ENCODE results near the gene MGMT. TPM values are rescaled to one million over a fixed set of nuclear protein-coding genes. Genes with fewer than 3 reads are reported as not detected.

The MGMT gene
- total RNA-seq, 2 donors from 2014 or later, result 18.7 to 22.4 TPM

GRCh38 chr10:129546106-129546505 lies 79.1 kb downstream of the MGMT start:
- Mint-ChIP-seq H3K36me3 (ENCODE audit: low read depth) (peaks cover 9% of the 10 kb centered on the region), H3K4me3 (no peak overlapping the region), H3K4me1 (no peaks in the 10 kb centered on the region), H3K27me3 (no peaks in the 10 kb centered on the region), H3K9me3 (no peaks in the 10 kb centered on the region), H3K27ac (no peak overlapping the region)
- no peak for ATAC-seq (replicated peaks)

DNA sequence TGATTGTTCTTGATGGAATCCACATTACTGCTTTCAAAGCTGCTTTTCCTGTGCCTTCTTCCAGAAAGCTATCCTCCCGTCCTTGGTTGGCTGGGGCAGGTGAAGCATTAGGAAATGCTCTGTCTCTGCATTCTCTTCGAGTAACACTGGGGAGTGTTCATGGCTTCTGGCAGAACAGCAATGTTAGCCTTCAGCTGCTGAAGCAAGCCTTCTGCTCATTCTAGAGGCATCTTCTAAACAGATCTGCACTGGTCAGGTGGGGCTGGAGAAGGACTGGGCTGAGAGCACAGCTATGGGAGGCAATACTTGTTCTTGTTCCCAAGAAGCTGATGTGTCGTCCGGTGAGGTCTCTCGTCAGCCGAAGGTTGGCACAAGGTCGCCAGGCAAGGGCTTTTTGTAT lies 80.6 kb downstream of the MGMT start:
- Mint-ChIP-seq H3K4me1 (no peaks in the 10 kb centered on the region), H3K9me3 (no peaks in the 10 kb centered on the region), H3K27me3 (no peaks in the 10 kb centered on the region), H3K36me3 (ENCODE audit: low read depth) (peaks cover 17% of the 10 kb centered on the region), H3K27ac (no peak overlapping the region), H3K4me3 (no peak overlapping the region)
- ATAC-seq (replicated peaks), result no peak

- Mint-ChIP-seq H3K36me3 (ENCODE audit: low read depth) (peaks cover 17% of the 10 kb centered on the region), H3K27ac (no peak overlapping the region), H3K4me3 (no peak overlapping the region), H3K9me3 (no peaks in the 10 kb centered on the region), H3K4me1 (no peaks in the 10 kb centered on the region), H3K27me3 (no peaks in the 10 kb centered on the region)
- no peak for ATAC-seq (replicated peaks)
Measured at GRCh38 chr10:129548600-129548999, 81.6 kb downstream of the MGMT start.

GRCh38 chr10:129550076-129550475 lies 83.0 kb downstream of the MGMT start:
- no peaks in the 10 kb centered on the region for H3K4me1 Mint-ChIP-seq
- ATAC-seq (replicated peaks), result no peak
- H3K27me3 Mint-ChIP-seq, result no peaks in the 10 kb centered on the region
- no peak overlapping the region for H3K4me3 Mint-ChIP-seq
- H3K36me3 Mint-ChIP-seq (ENCODE audit: low read depth), result peaks cover 17% of the 10 kb centered on the region
- no peak overlapping the region for H3K27ac Mint-ChIP-seq
- no peaks in the 10 kb centered on the region for H3K9me3 Mint-ChIP-seq

DNA sequence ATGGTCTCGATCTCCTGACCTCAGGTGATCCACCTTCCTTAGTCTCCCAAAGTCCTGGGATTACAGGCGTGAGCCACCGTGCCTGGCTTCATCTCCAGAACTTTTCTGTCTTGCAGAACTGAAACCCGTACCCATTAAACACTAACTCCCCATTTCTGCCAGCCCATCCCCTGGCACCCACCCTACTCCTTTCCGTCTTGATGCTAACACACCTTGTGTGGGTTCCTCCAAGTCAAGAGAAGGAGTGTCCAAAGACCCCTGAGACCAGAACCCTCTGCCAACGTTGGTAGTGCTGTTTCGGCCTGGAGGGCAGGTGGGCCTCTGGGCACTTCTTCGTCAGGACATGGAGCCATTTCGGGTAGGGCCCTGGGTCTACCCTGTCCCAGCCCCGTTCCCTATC lies 83.6 kb downstream of the MGMT start:
- H3K36me3 Mint-ChIP-seq (ENCODE audit: low read depth), result peaks cover 17% of the 10 kb centered on the region
- no peaks in the 10 kb centered on the region for H3K27me3 Mint-ChIP-seq
- H3K4me1 Mint-ChIP-seq, result no peaks in the 10 kb centered on the region
- no peak for ATAC-seq (replicated peaks)
- H3K4me3 Mint-ChIP-seq, result no peak overlapping the region
- H3K27ac Mint-ChIP-seq, result no peak overlapping the region
- H3K9me3 Mint-ChIP-seq, result no peaks in the 10 kb centered on the region

DNA sequence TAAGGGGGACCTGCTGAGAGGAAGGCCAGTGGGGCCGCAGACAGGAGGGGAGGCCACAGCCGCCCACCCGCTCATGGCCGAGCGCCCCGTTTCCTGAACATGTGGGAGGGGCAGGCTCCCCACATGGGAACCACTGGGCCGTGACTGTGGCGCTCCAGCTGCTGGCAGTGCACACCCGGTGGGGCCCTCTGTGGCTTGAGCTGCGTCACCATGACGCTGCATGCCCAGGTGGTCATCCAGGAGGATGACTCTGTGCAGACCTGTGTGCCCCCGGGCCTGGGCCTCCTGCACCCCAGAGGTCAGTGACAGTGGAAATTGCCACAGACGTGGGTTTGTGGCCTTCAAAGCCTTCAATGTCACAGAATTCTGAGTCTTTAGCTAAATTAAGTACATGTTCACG lies 85.1 kb downstream of the MGMT start:
- no peaks in the 10 kb centered on the region for H3K27me3 Mint-ChIP-seq
- no peaks in the 10 kb centered on the region for H3K4me1 Mint-ChIP-seq
- ATAC-seq (replicated peaks), result no peak
- no peak overlapping the region for H3K27ac Mint-ChIP-seq
- H3K4me3 Mint-ChIP-seq, result no peak overlapping the region
- peaks cover 17% of the 10 kb centered on the region for H3K36me3 Mint-ChIP-seq (ENCODE audit: low read depth)
- H3K9me3 Mint-ChIP-seq, result peaks cover 2% of the 10 kb centered on the region

DNA sequence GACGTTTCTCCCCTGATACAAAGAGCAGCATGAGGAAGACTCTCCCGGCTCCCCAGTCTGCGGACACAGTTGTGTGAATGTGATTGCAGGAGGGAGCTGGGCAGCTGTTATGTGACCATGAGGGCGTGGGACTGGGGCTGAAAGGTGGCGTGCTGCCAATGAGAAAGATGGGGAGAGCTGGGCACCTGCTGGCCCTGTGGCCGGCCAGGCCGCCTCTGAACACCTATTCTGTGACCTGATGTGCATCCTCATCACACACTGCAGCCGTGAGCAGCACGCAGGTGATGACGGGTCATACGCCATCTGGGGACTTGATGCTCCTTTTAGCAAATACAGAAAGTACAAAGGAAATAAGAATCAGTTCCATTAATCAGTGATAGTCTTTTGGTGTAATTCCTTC lies 86.9 kb downstream of the MGMT start:
- no peak for ATAC-seq (replicated peaks)
- peaks cover 17% of the 10 kb centered on the region for H3K36me3 Mint-ChIP-seq (ENCODE audit: low read depth)
- no peak overlapping the region for H3K4me3 Mint-ChIP-seq

GRCh38 chr10:129556316-129556715 lies 89.3 kb downstream of the MGMT start:
- Mint-ChIP-seq H3K27ac (no peak overlapping the region), H3K27me3 (no peaks in the 10 kb centered on the region), H3K9me3 (peaks cover 4% of the 10 kb centered on the region), H3K4me1 (no peaks in the 10 kb centered on the region), H3K4me3 (no peak overlapping the region), H3K36me3 (ENCODE audit: low read depth) (peaks cover 12% of the 10 kb centered on the region)
- ATAC-seq (replicated peaks), result no peak

More for the DNA sequence above, 86.9 kb downstream of the MGMT start:
- no peaks in the 10 kb centered on the region for H3K27me3 Mint-ChIP-seq
- H3K9me3 Mint-ChIP-seq, result peaks cover 4% of the 10 kb centered on the region
- no peaks in the 10 kb centered on the region for H3K4me1 Mint-ChIP-seq
- H3K27ac Mint-ChIP-seq, result no peak overlapping the region

GRCh38 chr10:129560361-129560760 lies 93.3 kb downstream of the MGMT start:
- Mint-ChIP-seq H3K9me3 (peaks cover 4% of the 10 kb centered on the region), H3K27ac (no peak overlapping the region), H3K4me1 (no peaks in the 10 kb centered on the region), H3K27me3 (no peaks in the 10 kb centered on the region), H3K36me3 (ENCODE audit: low read depth) (peaks cover 12% of the 10 kb centered on the region), H3K4me3 (no peak overlapping the region)
- ATAC-seq (replicated peaks), result no peak

GRCh38 chr10:129562487-129562886 lies 95.4 kb downstream of the MGMT start:
- H3K4me3 Mint-ChIP-seq, result no peak overlapping the region
- ATAC-seq (replicated peaks), result no peak
- H3K4me1 Mint-ChIP-seq, result no peaks in the 10 kb centered on the region
- no peaks in the 10 kb centered on the region for H3K9me3 Mint-ChIP-seq
- H3K27ac Mint-ChIP-seq, result no peak overlapping the region
- H3K27me3 Mint-ChIP-seq, result no peaks in the 10 kb centered on the region
- peaks cover 25% of the 10 kb centered on the region for H3K36me3 Mint-ChIP-seq (ENCODE audit: low read depth)

DNA sequence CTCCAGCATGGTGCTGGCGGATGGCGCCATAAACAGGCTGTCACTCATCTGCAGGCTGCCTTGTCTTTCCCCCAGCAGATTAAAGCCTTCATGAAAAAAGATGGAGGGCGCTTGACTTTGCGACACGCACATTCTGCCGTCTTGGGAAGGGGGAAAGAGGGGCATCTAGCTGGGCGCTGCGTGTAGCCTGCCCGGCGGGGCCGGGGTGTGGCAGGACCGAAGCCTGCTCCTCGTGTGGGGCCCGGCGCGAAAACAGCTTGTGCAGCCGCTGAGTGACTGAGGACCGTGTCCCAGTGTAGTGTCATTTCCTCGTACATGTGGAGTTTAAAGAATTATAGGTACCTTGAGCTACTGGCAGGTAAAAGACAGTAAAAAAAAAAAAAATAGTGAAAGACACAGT lies 97.9 kb downstream of the MGMT start:
- peaks cover 19% of the 10 kb centered on the region for H3K36me3 Mint-ChIP-seq (ENCODE audit: low read depth)

GRCh38 chr10:129568583-129569344 lies 101.7 kb downstream of the MGMT start:
- Mint-ChIP-seq H3K9me3 (peaks cover 3% of the 10 kb centered on the region), H3K4me3 (no peak overlapping the region), H3K36me3 (ENCODE audit: low read depth) (peaks cover 19% of the 10 kb centered on the region), H3K27me3 (no peaks in the 10 kb centered on the region), H3K4me1 (no peaks in the 10 kb centered on the region), H3K27ac (no peak overlapping the region)
- no peak for ATAC-seq (replicated peaks)

More for the DNA sequence above, 97.9 kb downstream of the MGMT start:
- no peak overlapping the region for H3K4me3 Mint-ChIP-seq
- H3K9me3 Mint-ChIP-seq, result no peaks in the 10 kb centered on the region
- H3K27ac Mint-ChIP-seq, result no peak overlapping the region
- ATAC-seq (replicated peaks), result no peak
- H3K27me3 Mint-ChIP-seq, result no peaks in the 10 kb centered on the region
- no peaks in the 10 kb centered on the region for H3K4me1 Mint-ChIP-seq

DNA sequence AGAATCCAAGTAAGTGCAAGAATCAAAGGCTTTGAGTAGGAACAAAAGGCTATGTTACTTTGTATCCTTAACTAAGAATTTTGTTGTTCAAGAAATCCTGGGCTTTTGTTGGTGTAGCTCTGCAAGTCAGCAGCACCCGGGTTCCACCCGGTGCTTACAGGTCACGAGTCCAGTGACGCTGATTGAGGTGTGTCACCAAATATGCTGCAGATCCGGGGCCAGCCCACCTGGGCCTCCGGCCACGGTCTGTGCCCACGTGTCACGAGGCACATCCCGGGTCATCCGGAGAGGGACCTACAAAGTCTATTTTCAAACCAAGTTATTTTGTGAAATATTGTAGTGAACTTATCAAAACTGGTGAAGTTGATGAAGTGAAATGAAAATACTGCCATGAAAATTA lies 103.1 kb downstream of the MGMT start:
- peaks cover 15% of the 10 kb centered on the region for H3K36me3 Mint-ChIP-seq (ENCODE audit: low read depth)
- no peak overlapping the region for H3K27ac Mint-ChIP-seq
- no peak for ATAC-seq (replicated peaks)
- peaks cover 3% of the 10 kb centered on the region for H3K9me3 Mint-ChIP-seq
- H3K4me1 Mint-ChIP-seq, result no peaks in the 10 kb centered on the region
- H3K4me3 Mint-ChIP-seq, result no peak overlapping the region
- H3K27me3 Mint-ChIP-seq, result no peaks in the 10 kb centered on the region

- Mint-ChIP-seq H3K4me1 (no peaks in the 10 kb centered on the region), H3K4me3 (no peak overlapping the region), H3K27ac (no peak overlapping the region), H3K36me3 (ENCODE audit: low read depth) (peaks cover 9% of the 10 kb centered on the region), H3K9me3 (peaks cover 8% of the 10 kb centered on the region), H3K27me3 (no peaks in the 10 kb centered on the region)
- no peak for ATAC-seq (replicated peaks)
Measured at GRCh38 chr10:129579228-129579627, 112.2 kb downstream of the MGMT start.

GRCh38 chr10:129580010-129580409 lies 113.0 kb downstream of the MGMT start:
- Mint-ChIP-seq H3K4me3 (no peak overlapping the region), H3K4me1 (no peaks in the 10 kb centered on the region), H3K9me3 (peaks cover 14% of the 10 kb centered on the region), H3K27me3 (no peaks in the 10 kb centered on the region), H3K27ac (no peak overlapping the region), H3K36me3 (ENCODE audit: low read depth) (peaks cover 16% of the 10 kb centered on the region)
- ATAC-seq (replicated peaks), result no peak

DNA sequence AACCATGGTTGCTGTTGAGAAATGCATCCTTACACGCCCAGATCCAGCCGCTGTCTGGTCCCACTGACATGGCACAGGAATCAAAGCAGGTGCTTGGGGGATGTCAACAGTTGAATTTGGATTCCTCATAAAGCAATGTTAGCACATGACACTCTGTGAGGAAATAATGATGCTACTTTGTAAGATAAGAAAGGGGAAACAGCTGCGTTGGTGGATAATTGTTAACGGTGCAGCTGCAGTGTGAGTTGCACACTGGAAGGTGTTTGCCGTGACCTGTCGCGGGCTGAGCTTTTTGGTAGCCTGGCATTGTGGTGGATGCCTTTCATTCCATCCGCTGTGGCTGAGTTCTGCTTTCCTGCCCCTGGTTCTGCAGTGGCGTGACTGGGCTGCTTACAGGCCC lies 113.9 kb downstream of the MGMT start:
- Mint-ChIP-seq H3K4me1 (no peaks in the 10 kb centered on the region), H3K9me3 (peaks cover 16% of the 10 kb centered on the region), H3K27ac (no peak overlapping the region), H3K27me3 (no peaks in the 10 kb centered on the region), H3K36me3 (ENCODE audit: low read depth) (peaks cover 22% of the 10 kb centered on the region), H3K4me3 (no peak overlapping the region)
- no peak for ATAC-seq (replicated peaks)
